ENCODE data around the gene ZNF710. TPM values are rescaled to one million over a fixed set of nuclear protein-coding genes. Genes with fewer than 3 reads are reported as not detected.

Gene ZNF710
- total RNA-seq, 1 experiment from 2014 or later: 27.3 TPM

DNA sequence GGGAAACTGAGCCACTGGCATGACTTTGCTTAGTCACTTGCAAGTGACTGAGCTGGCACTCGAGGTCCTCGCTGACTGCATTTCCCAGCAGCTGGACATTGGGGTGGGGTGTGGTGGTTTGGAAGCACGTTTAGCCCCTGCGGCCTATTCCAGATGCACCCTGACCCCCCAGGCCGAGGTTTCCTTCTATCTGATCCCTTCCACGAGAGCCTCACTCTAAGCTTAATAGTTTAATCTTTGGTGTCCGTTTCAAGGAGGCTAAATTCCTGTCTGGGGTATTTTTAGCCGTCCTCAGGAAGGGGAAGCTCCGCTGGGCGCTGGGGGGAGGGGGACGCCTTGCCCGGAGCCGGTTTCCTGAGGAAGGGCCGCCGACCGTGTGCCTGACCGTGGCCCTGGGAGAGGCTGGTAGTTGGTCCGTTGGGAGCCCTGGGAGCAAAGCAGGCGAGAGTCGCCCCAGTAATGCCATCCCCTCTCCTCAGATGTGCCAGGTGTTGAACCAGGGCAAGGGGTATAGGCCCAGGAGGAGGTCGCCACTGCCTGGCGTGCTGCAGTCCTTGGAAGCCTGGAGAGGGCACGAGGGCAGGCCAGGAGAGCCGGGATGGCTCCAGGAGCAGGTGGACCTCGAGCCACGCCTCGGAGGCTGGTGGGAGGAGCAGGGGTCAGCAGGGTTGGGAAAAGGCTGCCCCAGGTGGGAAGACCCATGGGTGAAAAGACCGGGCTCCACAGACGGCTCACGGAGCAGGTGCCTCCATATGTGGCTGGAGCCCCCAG, 64.0 kb downstream of the ZNF710 start:
- POLR2A ChIA-PET (ENCODE audit: low non-redundant PET): no interaction called here
- CTCF ChIA-PET: no interaction called here
- BruUV-seq (replicated peaks): no TSS peak
- Histone ChIP-seq H3K27ac (ENCODE audit: low read depth, low read length, poor library complexity, severe bottlenecking) (no peak overlapping the region), H3K9me3 (ENCODE audit: low read depth, low read length, poor library complexity, severe bottlenecking) (no peaks in the 10 kb centered on the region), H3K4me1 (ENCODE audit: insufficient read depth, low read length, poor library complexity, severe bottlenecking) (peaks cover 7% of the 10 kb centered on the region), H3K27me3 (replicated peaks; ENCODE audit: insufficient read depth, low read depth, low read length, poor library complexity) (no peaks in the 10 kb centered on the region), H3K36me3 (ENCODE audit: insufficient read depth, low read length, poor library complexity, severe bottlenecking) (no peaks in the 10 kb centered on the region), H3K4me3 (ENCODE audit: low read depth, low read length, poor library complexity, severe bottlenecking) (no peak overlapping the region)
- DNase-seq (ENCODE audit: low spot score): no peak
- intact Hi-C loops (cut with micrococcal nuclease; ENCODE audit: unreplicated experiment): no loop called here
- TF ChIP-seq EZH2 (IDR thresholded peaks at IDR 0.05; ENCODE audit: borderline replicate concordance, low read depth, low read length, poor library complexity, severe bottlenecking) (no peak), CTCF (conservative IDR thresholded peaks at IDR 0.05; ENCODE audit: low read depth, low read length) (no peak)

- no peak overlapping the region for H3K27ac ChIP-seq (ENCODE audit: low read depth, low read length, poor library complexity, severe bottlenecking)
- intact Hi-C loops (cut with micrococcal nuclease; ENCODE audit: unreplicated experiment): no loop called here
- H3K27me3 ChIP-seq (replicated peaks; ENCODE audit: insufficient read depth, low read depth, low read length, poor library complexity): no peaks in the 10 kb centered on the region
- TF ChIP-seq EZH2 (IDR thresholded peaks at IDR 0.05; ENCODE audit: borderline replicate concordance, low read depth, low read length, poor library complexity, severe bottlenecking) (no peak), CTCF (conservative IDR thresholded peaks at IDR 0.05; ENCODE audit: low read depth, low read length) (no peak)
- no peaks in the 10 kb centered on the region for H3K9me3 ChIP-seq (ENCODE audit: low read depth, low read length, poor library complexity, severe bottlenecking)
- no peaks in the 10 kb centered on the region for H3K36me3 ChIP-seq (ENCODE audit: insufficient read depth, low read length, poor library complexity, severe bottlenecking)
- ChIA-PET CTCF (no interaction called here), POLR2A (ENCODE audit: low non-redundant PET) (no interaction called here)
- DNase-seq (ENCODE audit: low spot score): no peak
- peaks cover 7% of the 10 kb centered on the region for H3K4me1 ChIP-seq (ENCODE audit: insufficient read depth, low read length, poor library complexity, severe bottlenecking)
- BruUV-seq (replicated peaks): no TSS peak
- no peak overlapping the region for H3K4me3 ChIP-seq (ENCODE audit: low read depth, low read length, poor library complexity, severe bottlenecking)
These were observed 64.5 kb downstream of the ZNF710 start for GRCh38 chr15:90065682-90066049.

DNA sequence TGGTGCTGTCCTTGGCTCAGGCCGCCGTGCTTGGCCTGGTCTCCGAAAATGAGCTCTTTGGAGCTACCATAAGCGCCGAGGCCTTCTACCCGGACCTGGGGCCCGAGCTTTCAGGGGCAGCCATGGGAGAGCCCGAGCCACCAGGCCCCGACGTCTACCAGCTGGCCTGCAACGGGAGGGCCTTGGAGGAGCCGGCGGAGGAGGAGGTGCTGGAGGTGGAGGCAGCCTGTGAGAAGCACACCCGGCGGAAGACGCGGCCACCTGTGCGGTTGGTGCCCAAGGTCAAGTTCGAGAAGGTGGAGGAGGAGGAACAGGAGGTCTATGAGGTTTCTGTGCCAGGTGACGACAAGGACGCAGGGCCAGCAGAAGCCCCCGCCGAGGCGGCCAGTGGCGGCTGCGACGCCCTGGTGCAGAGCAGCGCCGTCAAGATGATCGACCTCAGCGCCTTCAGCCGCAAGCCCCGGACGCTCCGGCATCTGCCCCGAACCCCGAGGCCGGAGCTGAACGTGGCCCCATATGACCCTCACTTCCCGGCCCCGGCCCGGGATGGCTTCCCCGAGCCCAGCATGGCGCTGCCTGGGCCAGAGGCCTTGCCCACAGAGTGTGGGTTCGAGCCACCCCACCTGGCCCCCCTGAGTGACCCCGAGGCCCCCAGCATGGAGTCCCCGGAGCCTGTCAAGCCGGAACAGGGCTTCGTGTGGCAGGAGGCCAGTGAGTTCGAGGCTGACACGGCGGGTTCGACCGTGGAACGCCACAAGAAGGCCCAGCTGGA, 66.2 kb downstream of the ZNF710 start:
- no TSS peak for BruUV-seq (replicated peaks)

More for the DNA sequence above, 66.2 kb downstream of the ZNF710 start:
- TF ChIP-seq CTCF (conservative IDR thresholded peaks at IDR 0.05; ENCODE audit: low read depth, low read length) (no peak), EZH2 (IDR thresholded peaks at IDR 0.05; ENCODE audit: borderline replicate concordance, low read depth, low read length, poor library complexity, severe bottlenecking) (no peak)
- H3K9me3 ChIP-seq (ENCODE audit: low read depth, low read length, poor library complexity, severe bottlenecking): no peaks in the 10 kb centered on the region
- H3K36me3 ChIP-seq (ENCODE audit: insufficient read depth, low read length, poor library complexity, severe bottlenecking): no peaks in the 10 kb centered on the region
- ChIA-PET POLR2A (ENCODE audit: low non-redundant PET) (no interaction called here), CTCF (no interaction called here)
- intact Hi-C loops (cut with micrococcal nuclease; ENCODE audit: unreplicated experiment): no loop called here
- no peak for DNase-seq (ENCODE audit: low spot score)
- H3K4me1 ChIP-seq (ENCODE audit: insufficient read depth, low read length, poor library complexity, severe bottlenecking): no peaks in the 10 kb centered on the region
- no peaks in the 10 kb centered on the region for H3K27me3 ChIP-seq (replicated peaks; ENCODE audit: insufficient read depth, low read depth, low read length, poor library complexity)
- no peak overlapping the region for H3K4me3 ChIP-seq (ENCODE audit: low read depth, low read length, poor library complexity, severe bottlenecking)
- H3K27ac ChIP-seq (ENCODE audit: low read depth, low read length, poor library complexity, severe bottlenecking): no peak overlapping the region

Measured in A673 (cell line).